ENCODE data around the gene ZNF202. TPM values are rescaled to one million over a fixed set of nuclear protein-coding genes. Genes with fewer than 3 reads are reported as not detected.
"Not testable (repeated sequence)": the region's sequence is repeated elsewhere in the genome, so short reads cannot be mapped to it uniquely, and the experiment has no call there.

The ZNF202 gene
- 7.0 and 10.1 TPM in 2 replicates for total RNA-seq
- polyA plus RNA-seq (2012): 8.0 TPM

DNA sequence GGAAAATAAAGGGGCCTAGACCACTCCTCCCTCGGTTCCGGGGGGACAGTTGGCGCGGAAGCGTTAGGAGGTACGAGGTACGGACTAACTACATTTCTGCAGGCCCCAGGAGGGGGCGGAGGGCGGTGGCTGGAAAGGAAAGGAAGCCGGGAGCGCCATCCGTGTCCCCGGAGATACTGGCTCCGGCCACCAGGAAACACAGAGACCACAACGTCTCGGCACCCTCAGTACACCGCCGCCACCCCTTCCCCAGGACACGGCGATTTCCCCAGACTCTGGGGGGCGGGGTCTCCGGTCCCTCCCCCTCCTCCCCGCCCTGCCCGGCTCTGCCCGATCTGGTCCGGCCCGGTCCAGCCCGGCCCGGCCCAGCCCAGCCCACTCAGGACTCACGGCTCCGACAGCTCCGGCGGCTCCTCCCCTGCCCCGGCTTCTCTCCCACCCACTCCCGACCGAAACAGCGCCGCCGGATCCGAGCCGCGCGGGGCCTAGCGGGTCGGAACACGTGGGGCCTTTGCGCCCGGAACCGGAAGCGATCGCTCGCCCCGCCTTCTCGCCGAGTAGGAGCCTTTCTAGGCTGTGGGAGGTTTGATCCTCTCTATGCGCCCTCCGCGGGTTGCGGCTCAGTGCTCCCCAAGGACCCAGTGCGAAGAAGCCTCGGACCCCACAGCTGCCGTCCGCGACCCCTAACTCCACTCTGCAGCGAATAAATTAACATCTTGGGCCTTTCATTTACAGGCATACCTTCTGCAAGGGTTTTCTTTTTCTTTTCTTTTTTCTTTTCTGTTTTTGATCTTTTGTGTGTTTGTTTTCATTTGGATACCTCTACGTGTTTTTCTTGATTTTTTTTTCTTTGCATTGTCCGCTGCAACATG, at the start of gene ZNF202:
ZNF202 (minus strand) TSS at position 502 of the 872 bp plus-strand sequence. CDS start 10,772 bp downstream, outside the sequence.
- DNase-seq (ENCODE audit: low read depth): peak; percentile 91

- no peak for DNase-seq (ENCODE audit: low read depth)
Observed at GRCh38 chr11:123783536-123783935, 42.1 kb upstream of the ZNF202 start.

DNA sequence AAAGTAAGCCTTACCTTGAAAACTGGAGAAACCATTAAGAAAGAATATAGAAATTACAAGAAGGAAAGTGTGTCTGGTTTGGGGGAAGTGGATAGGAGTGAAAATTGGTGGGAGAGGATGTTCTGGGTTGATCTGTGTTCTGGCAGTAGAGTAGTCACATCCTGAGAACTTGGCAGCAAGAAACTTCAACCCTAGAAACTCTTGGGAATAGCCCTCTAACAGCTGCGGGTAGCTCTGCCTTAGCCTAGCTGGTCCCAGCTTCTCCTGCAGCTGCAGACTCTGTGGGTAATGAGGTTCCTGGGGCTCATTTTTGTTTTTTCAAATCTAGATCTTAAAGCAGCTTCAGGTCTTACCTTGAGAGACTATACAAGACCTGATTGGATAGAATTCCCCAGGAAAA, 37.1 kb upstream of the ZNF202 start:
- DNase-seq (ENCODE audit: low read depth): peak; percentile 45

DNA sequence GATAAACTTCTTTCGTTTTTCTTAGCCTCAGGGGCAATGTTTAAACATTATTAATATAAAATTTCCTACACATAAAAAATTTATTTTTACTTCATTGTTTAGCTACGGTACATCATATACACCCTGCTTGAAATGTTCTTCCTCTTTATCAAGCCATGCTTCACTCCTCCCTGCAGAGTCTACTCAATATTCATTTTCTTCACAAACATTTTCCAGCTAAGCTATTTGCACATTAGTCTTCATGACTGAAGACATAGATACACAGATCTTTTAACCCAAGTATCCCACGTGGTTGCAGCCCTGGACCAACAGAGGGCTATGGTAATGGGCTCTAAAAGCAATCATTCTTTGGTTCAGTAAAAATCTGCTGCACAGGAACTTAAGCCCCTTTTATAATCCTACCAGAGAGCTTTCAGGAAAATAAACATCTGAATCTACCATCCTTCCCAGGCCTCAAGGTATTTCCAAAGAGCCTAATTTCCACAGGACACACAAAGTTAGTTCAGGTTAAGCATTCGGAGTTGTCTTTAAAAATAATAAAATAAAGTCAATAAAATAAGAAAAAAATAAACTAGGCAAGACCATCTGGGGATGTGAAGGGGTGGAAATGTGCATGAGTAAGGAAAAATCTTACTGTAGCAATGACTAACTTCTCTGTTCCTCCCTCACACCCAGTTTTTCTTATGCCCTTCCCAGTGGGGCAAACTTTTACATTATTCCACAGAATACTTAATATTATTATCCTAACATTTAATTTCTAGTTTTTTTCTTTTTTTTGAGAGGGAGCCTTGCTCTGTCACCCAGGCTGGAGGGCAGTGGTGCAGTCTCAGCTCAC, 34.5 kb upstream of the ZNF202 start:
- DNase-seq (ENCODE audit: low read depth): no peak

DNA sequence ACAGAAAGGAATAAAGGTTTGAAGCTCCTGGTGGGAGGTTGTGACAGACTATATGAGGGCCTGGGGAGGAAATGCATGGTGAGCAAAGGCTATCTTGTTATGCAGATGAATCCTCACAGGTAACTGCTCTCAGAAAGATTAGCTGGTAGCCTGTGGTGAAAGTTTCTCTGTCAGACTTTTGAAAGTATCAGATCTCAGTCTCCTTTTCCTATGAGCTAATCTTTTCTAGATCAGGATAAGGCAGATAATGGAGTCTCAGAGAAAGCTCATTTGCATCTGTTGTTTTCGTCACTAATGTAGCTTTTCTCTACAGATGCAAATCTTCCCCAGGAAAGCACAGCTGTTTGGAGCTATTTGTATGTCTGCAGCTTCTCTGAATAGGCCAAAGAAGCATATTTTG, 33.8 kb upstream of the ZNF202 start:
- no peak for DNase-seq (ENCODE audit: low read depth)

DNA sequence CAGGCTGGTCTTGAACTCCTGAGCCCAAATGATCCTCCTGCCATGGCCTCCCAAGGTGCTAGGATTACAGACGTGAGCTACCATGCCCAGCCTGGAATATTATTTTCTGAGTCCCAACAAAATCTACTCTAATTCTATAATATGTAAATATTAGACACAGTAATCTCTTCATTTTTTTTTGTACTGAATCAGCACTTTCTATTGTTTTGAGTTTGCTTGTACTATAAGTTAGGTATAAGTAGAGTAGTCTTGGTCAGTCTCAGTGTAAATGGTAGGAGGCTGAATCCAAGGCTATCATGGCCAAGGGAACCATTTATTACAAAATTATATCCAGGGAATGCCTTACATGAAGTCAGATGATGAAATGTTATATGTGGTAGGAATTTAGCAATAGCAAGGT, 32.5 kb upstream of the ZNF202 start:
- no peak for DNase-seq (ENCODE audit: low read depth)

DNA sequence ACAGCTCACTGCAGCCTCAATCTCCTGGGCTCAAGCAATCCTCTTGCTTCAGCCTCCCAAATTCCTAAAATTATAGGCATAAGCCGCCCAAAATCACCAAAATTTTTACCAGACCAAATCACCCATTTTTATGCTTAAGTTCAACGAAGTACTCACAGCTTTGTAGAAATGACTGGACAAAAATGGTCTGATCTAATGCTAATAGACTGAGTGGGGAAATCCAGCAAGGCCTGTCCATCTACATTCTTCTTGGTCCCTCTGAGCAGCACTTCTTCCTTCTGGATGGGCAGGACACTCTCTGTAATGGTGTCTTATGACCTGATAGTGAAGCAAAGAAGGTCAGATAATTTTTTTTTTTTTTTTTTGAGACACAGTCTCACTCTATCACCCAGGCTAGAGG, 31.6 kb upstream of the ZNF202 start:
- DNase-seq (ENCODE audit: low read depth): no peak

- DNase-seq (ENCODE audit: low read depth): no peak
Observed at GRCh38 chr11:123771664-123772063, 30.2 kb upstream of the ZNF202 start.

DNA sequence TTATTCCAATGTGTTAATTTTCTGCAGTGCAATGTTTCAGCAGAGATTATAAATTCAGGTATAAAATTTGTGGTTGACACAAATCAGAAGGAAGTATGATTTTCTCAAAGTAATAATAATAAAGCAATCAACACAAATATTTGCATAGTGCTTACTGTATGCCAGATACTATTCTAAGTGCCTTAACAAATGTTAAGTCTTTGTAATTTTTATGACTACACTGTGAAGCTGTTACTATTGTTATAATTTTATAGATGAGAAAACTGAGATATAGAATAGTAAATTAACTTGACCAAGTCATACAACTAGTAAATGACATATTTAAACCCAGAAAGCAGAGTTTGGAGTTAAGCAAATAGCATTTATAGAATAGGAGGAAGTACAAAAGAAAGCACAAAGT, 29.3 kb upstream of the ZNF202 start:
- no peak for DNase-seq (ENCODE audit: low read depth)

DNA sequence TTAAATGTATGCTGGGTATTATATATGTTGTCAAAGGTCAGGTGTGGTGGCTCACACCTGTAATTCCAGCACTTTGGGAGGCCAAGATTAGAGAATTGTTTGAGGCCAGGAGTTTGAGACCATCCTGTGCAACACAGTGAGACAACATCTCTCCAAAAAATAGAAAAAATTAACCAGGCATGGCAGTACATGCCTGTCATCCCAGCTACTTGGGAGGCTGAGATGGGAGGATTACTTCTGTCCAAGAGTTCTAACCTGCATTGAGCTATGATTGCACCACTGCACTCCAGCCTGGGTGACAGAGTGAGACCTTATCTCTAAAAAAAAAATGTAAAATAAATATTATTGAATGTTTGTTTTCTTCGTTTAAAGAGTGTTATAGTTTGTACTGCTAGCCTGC, 24.1 kb upstream of the ZNF202 start:
- DNase-seq (ENCODE audit: low read depth): no peak

DNA sequence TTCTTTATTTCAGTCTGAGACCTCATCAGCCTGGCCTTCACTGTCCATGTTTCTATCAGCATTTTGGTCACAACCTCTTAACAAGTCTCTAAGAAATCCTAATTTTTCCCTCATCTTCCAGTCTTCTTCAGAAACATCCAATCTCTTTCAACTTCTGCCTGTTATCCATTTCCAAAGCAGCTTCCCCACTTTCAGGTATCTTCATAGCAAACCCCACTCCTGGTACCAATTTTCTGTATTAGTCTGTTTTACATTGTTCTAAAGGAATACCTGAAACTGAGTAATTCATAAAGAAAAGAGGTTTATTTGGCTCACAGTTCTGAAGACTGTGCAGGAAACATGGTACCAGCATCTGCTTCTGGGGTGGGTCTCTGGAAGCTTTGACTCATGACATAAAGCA, 21.0 kb upstream of the ZNF202 start:
- no peak for DNase-seq (ENCODE audit: low read depth)

DNA sequence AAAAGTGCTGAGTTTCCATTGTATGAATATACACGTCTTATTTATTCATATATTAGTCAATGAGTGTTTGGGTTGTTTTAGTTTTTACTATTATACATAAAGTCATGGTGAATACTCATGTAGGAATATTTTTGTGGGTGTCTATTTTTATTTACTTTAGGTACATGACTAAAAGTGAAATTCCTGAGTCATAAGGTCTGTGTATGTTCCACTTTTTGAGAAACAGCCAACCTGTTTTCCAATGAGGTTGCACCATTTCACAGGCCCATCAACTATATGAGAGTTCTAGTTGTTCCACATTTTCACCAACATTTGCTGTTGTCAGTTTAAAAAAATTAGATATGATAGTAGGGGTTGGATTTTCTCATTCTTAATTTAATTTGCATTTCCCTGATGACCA, 19.4 kb upstream of the ZNF202 start:
- DNase-seq (ENCODE audit: low read depth): no peak

DNA sequence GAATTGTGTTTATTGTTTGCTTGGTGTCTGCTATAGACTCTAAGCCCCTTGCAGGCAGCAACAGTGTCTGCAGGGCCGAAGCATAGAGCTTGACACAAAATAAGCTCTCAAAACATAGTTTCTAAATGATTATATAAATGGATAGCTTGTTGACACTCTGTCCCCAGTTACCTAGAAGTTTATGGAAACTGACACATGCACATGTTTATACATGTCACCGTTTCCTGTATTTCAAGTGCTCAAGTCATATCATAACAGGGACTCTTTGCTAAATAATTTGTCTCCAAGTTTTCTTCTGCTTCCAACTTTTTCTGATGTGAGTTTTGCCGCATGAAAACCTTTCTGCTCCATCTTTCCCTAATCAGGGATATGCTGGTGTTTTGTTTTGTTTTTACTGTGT, 16.5 kb upstream of the ZNF202 start:
- no peak for DNase-seq (ENCODE audit: low read depth)

DNA sequence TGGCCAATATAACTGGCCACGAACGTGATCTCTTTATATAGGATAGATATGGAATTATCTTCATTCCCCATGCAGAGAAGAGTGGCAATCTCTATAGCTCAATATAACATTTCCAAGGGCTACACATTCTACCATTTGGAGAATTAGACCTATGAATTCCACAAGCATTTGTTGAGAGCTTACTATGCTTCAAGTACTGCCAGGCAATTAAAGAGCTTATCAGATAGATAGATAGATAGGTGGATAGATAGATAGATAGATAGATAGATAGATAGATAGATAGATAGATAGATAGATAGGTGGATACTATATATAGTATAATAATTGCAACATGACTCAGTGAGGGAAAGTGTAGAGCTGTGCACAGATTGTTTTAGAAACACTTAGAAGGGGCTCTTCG, 14.4 kb upstream of the ZNF202 start:
- no peak for DNase-seq (ENCODE audit: low read depth)

DNA sequence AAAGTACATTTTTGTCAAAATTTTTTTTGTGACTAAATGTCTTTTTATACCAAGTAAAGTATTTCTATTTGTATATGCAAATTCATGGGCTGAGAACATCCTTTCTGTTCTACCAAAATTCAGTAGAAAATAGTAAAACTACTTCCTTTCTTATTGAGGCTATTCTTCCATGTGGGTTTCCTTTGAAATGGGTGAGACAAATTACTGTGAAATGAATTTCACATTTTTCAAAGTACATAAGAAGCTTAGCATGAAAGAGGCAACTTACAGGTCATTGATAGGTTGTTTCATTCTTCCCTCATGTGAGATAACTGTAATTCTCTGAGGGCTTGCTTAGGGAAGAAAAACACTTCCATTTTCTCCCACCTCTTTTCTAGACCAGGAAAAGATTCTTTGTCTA, 13.9 kb upstream of the ZNF202 start:
- no peak for DNase-seq (ENCODE audit: low read depth)

DNA sequence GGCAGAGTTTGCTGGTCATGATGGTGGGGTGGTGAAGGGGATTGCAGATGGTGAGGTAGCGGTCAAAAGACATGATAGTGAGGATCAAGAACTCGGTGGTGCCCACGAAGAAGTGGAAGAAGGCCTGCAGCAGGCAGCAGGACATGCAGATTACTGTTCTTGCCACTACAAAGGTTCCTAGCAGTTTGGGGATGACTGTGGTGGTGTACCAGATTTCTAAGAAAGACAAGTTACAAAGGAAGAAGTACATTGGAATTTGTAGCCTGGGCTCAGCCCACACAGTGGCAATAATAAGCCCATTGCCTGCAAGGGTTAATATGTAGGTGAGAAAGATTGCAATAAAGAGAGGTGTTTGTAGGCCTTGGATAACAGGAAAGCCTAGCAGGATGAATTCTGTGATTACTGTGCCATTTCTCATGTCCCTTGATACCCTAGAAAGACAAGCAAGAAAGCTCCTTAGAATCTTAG, 12.7 kb upstream of the ZNF202 start, which contains the start of gene OR6X1:
OR6X1 (minus strand) TSS at position 418 of the 468 bp plus-strand sequence; CDS start at position 418, 0 bp downstream.
- no peak for DNase-seq (ENCODE audit: low read depth)

DNA sequence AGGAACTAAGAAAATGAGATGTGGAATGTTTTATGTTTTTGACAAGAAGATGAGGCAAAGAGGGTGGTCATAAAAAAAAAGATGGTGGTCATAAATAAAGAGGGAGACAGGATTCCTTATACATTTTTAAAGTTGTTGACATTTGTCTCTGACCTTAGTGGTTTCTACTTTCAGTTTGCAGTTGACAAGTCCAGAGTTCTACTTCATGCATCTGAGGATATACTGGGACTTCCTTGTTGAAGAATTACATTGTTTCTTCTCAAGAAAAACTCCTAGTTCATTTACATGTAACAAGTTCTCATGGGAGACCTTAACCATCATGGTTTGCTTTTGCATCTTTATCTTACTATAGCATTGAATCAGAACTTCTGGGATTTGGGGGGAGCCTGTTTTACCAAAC, 11.7 kb upstream of the ZNF202 start:
- no peak for DNase-seq (ENCODE audit: low read depth)

GRCh38 chr11:123751781-123752180, 10.3 kb upstream of the ZNF202 start:
- DNase-seq (ENCODE audit: low read depth): no peak

DNA sequence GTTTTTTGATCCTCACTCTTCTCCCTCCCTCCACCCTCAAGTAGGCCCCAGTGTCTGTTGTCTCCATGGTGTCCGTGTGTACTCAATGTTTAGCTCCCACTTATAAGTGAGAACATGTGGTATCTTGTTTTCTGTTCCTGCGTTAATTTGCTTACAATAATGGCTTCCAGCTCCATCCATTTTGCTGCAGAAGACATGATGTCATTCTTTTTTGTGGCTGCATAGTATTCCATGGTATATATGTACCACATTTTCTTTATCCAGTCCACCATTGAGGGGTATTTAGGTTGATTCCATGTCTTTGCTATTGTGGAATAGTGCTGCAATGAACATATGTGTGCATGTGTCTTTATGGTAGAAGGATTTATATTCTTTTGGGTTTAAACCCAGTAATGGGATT, 6.9 kb upstream of the ZNF202 start:
- DNase-seq (ENCODE audit: low read depth): not testable (repeated sequence)

DNA sequence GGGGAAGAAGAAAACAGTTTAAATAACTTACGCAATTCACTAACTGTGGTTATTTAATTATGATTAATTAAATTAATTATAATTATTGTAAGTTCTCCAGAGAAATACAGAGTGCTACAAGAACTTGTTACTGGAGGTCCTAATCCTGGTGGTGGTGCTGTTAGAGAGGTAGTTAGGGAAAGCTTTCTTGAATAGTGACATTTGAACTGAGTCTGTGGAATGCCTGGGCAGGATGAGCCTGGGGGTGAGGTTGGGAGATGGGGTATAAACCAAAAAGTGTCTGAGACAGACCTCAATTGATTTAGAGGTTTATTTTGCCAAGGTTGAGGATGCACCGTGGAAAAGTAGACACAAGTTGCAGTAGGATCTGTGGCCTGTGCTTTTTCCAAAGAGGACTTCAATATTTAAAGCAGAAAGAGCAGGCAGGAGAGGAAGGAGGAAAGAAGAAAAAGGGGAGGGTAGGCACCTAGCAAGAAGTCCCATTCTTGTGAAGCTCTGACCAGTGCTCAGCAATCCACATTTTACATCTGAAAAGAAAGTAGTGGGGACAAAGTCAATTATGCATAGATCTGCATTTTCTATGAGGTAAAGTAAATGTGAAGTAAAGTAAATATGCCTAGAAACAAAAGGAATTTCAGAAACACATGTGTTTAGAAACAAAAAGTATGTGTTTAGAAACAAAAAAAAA, 4.4 kb upstream of the ZNF202 start:
- no peak for DNase-seq (ENCODE audit: low read depth)

DNA sequence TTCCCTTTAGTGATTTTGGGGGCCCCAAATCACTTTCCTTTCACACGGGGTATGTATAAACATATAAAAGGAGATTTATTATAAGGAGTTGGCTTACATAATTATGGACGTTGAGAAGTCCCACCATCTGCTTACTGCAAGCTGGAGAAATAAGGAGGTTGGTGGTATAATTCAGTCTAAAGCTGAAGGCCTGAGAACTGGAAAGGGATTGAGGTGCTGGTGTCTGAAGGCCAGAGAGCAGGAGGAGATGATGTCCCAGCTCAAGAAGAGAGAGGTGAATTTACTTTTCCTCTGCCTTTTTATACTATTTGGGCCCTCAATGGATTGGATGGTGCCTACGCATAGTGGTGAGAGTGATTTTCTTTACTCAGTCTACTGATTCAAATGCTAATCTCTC, 1.3 kb upstream of the ZNF202 start:
- DNase-seq (ENCODE audit: low read depth): no peak

All from myocyte (in vitro differentiated cells).